22Rv1 (cell line): ENCODE measurements around the gene DKK3.

Experiments
- CTCF ChIP-seq: fragments of 450-650 bp; IDR thresholded peaks from 2 replicates; pipeline ENCODE4 v1.5.1; 2017; ENCODE audit warnings: mild to moderate bottlenecking
- ZFX ChIP-seq: fragments of 450-650 bp; IDR thresholded peaks from 2 replicates; pipeline ENCODE4 v1.6.1; 2017; ENCODE audit warnings: antibody characterized with exemption, borderline replicate concordance

- TF ChIP-seq CTCF (no peak), ZFX (no peak)
Observed at GRCh38 chr11:11963067-11963466, 45.4 kb downstream of the DKK3 start.
